ENCODE data around the gene SHISAL2B. TPM values are rescaled to one million over a fixed set of nuclear protein-coding genes. Genes with fewer than 3 reads are reported as not detected.

SHISAL2B gene
- total and polyA plus RNA-seq, 7 donors: not detected

GRCh38 chr5:64742821-64743220 is 52.5 kb downstream of the SHISAL2B start:
- Histone ChIP-seq H3K36me3 (peaks cover 0 to 25% (median 2%) of the 10 kb centered on the region in 4 donors), H3K4me1 (no peaks in the 10 kb centered on the region), H3K27me3 (no peaks in the 10 kb centered on the region), H3K4me3 (no peak overlapping the region), H3K27ac (no peak overlapping the region), H3K9me3 (no peaks in the 10 kb centered on the region)
- no peak for DNase-seq
- intact Hi-C loops (cut with DNase I): no loop called here
- TF ChIP-seq EP300 (IDR thresholded peaks at IDR 0.05) (no peak), POLR2AphosphoS5 (IDR thresholded peaks at IDR 0.05) (no peak), POLR2A (IDR thresholded peaks at IDR 0.05) (no peak)
- TF ChIP-seq, protein P1, sequence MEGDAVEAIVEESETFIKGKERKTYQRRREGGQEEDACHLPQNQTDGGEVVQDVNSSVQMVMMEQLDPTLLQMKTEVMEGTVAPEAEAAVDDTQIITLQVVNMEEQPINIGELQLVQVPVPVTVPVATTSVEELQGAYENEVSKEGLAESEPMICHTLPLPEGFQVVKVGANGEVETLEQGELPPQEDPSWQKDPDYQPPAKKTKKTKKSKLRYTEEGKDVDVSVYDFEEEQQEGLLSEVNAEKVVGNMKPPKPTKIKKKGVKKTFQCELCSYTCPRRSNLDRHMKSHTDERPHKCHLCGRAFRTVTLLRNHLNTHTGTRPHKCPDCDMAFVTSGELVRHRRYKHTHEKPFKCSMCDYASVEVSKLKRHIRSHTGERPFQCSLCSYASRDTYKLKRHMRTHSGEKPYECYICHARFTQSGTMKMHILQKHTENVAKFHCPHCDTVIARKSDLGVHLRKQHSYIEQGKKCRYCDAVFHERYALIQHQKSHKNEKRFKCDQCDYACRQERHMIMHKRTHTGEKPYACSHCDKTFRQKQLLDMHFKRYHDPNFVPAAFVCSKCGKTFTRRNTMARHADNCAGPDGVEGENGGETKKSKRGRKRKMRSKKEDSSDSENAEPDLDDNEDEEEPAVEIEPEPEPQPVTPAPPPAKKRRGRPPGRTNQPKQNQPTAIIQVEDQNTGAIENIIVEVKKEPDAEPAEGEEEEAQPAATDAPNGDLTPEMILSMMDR (IDR thresholded peaks at IDR 0.05): no peak

DNA sequence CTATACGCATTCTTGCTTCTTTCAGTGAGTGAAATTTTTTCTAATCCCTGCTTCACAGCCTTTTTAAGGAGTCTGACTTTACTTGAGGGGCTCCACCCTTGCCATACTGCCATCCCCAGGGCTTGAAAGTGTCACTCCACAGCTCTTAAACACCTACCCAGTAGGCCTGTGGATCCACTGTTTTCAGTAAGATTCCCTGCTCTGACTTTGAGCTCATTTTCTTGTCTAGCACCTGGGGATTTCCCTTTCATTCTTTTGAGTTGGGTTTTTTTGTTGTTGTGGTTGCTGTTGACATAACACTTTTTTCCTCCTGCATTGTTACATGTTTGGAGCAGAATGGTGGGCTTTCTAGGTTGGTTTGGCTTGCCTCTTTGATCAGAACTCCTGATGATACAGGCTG is 54.6 kb downstream of the SHISAL2B start:
- Histone ChIP-seq H3K9me3 (no peaks in the 10 kb centered on the region), H3K27ac (no peak overlapping the region), H3K4me1 (no peaks in the 10 kb centered on the region), H3K4me3 (no peak overlapping the region), H3K27me3 (no peaks in the 10 kb centered on the region), H3K36me3 (peaks cover 0 to 11% (median 2%) of the 10 kb centered on the region in 4 donors)
- 96 to 97% methylated on average over 1 of the region's 1 CpG for WGBS, 2 donors
- intact Hi-C loops (cut with DNase I): no loop called here
- no peak for TF ChIP-seq POLR2AphosphoS5 (IDR thresholded peaks at IDR 0.05)
- TF ChIP-seq, protein P1 (IDR thresholded peaks at IDR 0.05): no peak
- TF ChIP-seq POLR2A (IDR thresholded peaks at IDR 0.05): no peak
- TF ChIP-seq EP300 (IDR thresholded peaks at IDR 0.05): no peak
- DNase-seq: no peak

- no peak for DNase-seq
- Histone ChIP-seq H3K27ac (no peak overlapping the region), H3K9me3 (no peaks in the 10 kb centered on the region), H3K4me3 (no peak overlapping the region), H3K36me3 (no peaks in the 10 kb centered on the region), H3K27me3 (no peaks in the 10 kb centered on the region), H3K4me1 (no peaks in the 10 kb centered on the region)
- TF ChIP-seq POLR2AphosphoS5 (IDR thresholded peaks at IDR 0.05) (no peak), POLR2A (IDR thresholded peaks at IDR 0.05) (no peak), EP300 (IDR thresholded peaks at IDR 0.05) (no peak)
- TF ChIP-seq, protein P1 (IDR thresholded peaks at IDR 0.05): no peak
- intact Hi-C loops (cut with DNase I): no loop called here
- 86 to 96% methylated on average over 1 of the region's 1 CpG for WGBS, 2 donors
Measured at GRCh38 chr5:64746446-64746845, 56.1 kb downstream of the SHISAL2B start.

DNA sequence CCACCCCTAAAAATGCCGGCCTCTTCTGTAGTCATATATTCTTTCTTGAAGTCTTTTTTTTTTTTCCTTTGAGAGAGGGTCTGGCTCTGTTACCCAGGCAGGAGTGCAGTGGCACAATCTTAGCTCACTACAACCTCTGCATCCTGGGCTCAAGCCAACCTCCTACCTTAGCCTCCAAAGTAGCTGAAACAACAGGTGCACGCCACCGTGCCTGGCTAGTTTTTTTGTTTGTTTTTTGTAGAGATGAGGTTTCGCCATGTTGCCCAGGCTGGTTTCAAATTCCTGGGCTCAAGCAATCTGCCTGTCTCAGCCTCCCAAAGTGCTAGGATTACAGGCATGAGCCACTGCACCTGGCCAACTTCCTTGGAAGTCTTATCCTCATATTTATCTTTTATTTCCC is 59.1 kb downstream of the SHISAL2B start:
- Histone ChIP-seq H3K27ac (no peak overlapping the region), H3K4me1 (no peaks in the 10 kb centered on the region), H3K4me3 (no peak overlapping the region), H3K9me3 (no peaks in the 10 kb centered on the region), H3K36me3 (peaks cover 0 to 14% (median 0%) of the 10 kb centered on the region in 4 donors), H3K27me3 (no peaks in the 10 kb centered on the region)
- TF ChIP-seq POLR2A (IDR thresholded peaks at IDR 0.05) (no peak), POLR2AphosphoS5 (IDR thresholded peaks at IDR 0.05) (no peak), EP300 (IDR thresholded peaks at IDR 0.05) (no peak)
- TF ChIP-seq, protein P1 (IDR thresholded peaks at IDR 0.05): no peak
- 81 to 90% methylated on average over 4 of the region's 4 CpGs for WGBS, 2 donors
- intact Hi-C loops (cut with DNase I): no loop called here
- DNase-seq: no peak

DNA sequence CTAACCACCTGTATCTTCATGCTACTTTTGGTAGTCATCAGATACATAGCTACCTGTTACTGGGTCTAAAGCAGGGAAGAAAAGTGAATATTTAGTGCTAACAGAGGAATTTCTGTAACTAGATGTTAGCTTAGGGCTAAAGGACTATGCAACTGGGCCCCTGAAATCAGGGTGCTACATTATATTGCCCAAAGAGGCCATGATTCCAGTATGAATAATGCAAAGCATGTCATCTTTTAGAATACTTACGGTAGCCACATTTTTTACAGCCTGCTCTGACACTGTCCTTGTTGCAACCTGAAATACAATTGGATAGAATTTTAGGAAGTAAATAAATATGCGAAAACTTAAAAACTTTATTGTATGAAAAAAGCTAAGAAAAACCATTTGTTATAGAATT is 63.8 kb downstream of the SHISAL2B start:
- Histone ChIP-seq H3K9me3 (no peaks in the 10 kb centered on the region), H3K36me3 (peaks cover 0 to 15% (median 0%) of the 10 kb centered on the region in 4 donors), H3K4me3 (no peak overlapping the region), H3K27me3 (no peaks in the 10 kb centered on the region), H3K4me1 (no peaks in the 10 kb centered on the region), H3K27ac (no peak overlapping the region)
- TF ChIP-seq POLR2A (IDR thresholded peaks at IDR 0.05) (no peak), EP300 (IDR thresholded peaks at IDR 0.05) (no peak)
- 98 to 99% methylated on average over 2 of the region's 2 CpGs for WGBS, 2 donors
- DNase-seq: no peak
- intact Hi-C loops (cut with DNase I): no loop called here
